OCI-LY3 (cell line): Measurements from ENCODE around the gene TRAF3IP3.

Experiments used
- H2AFZ ChIP-seq: fragments of 200-600, 300-600 bp; shearing (Covaris generic); 2 replicates; pipeline ENCODE4 v1.6.0; 2014; ENCODE audit warnings: antibody characterized with exemption, low read depth, low read length
- H3K27ac ChIP-seq: fragments of 200-600, 300-600 bp; sonication (generic); 2 replicates; pipeline ENCODE4 v1.5.1; 2014; ENCODE audit warnings: mild to moderate bottlenecking, low read length, moderate library complexity, mixed read lengths
- H3K27me3 ChIP-seq: fragments of 200-600, 300-600 bp; sonication (generic); 2 replicates; pipeline ENCODE4 v1.6.1; 2014; ENCODE audit warnings: low read depth, low read length, mixed read lengths
- H3K36me3 ChIP-seq: fragments of 200-600, 300-600 bp; sonication (generic); replicated peaks from 2 replicates; pipeline ENCODE3; 2014; ENCODE audit warnings: low read depth, low read length, mixed read lengths
- H3K4me1 ChIP-seq: fragments of 300-600, 200-600 bp; sonication (generic); 2 replicates; pipeline ENCODE4 v1.6.1; 2014; ENCODE audit warnings: low read length, mixed read lengths
- H3K4me2 ChIP-seq: fragments of 200-600, 300-600 bp; sonication (generic); 2 replicates; pipeline ENCODE4 v1.6.1; 2014; ENCODE audit warnings: low read length, mixed read lengths
- H3K4me3 ChIP-seq: fragments of 300-600, 200-600 bp; sonication (generic); 2 replicates; pipeline ENCODE4 v1.5.1; 2014; ENCODE audit warnings: antibody characterized with exemption, mild to moderate bottlenecking, low read length, moderate library complexity
- H3K79me2 ChIP-seq: fragments of 300-600, 200-600 bp; shearing (Covaris generic); 2 replicates; pipeline ENCODE4 v1.6.1; 2014; ENCODE audit warnings: mild to moderate bottlenecking, low read length, mixed read lengths
- H3K9ac ChIP-seq: fragments of 300-600, 200-600 bp; shearing (Covaris generic); 2 replicates; pipeline ENCODE4 v1.6.0; 2014; ENCODE audit warnings: mild to moderate bottlenecking, low read length, moderate library complexity
- H3K9me3 ChIP-seq: fragments of 200-600, 300-600 bp; shearing (Covaris generic); 2 replicates; pipeline ENCODE4 v1.6.1; 2014; ENCODE audit warnings: low read length, mixed read lengths; ENCODE audit not compliant: insufficient read depth
- H4K20me1 ChIP-seq: fragments of 200-600, 300-600 bp; sonication (generic); 2 replicates; pipeline ENCODE4 v1.6.1; 2016; ENCODE audit warnings: low read length, mixed read lengths; ENCODE audit not compliant: insufficient read depth
- CTCF ChIP-seq: fragments of 200-600, 300-600 bp; sonication (generic); IDR thresholded peaks from 2 replicates; pipeline ENCODE4 v1.5.1; 2014; ENCODE audit warnings: antibody characterized with exemption, low read length, low read depth
- EZH2phosphoT487 ChIP-seq: fragments of 200-600 bp; shearing (Covaris generic); IDR thresholded peaks from 2 replicates; pipeline ENCODE4 v1.6.1; 2018; ENCODE audit warnings: antibody characterized with exemption, mixed run types, low read depth

The TRAF3IP3 gene

GRCh38 chr1:209831615-209832014, 75.8 kb downstream of the TRAF3IP3 start:
- H3K9ac ChIP-seq = no peak overlapping the region
- no peaks in the 10 kb centered on the region for H4K20me1 ChIP-seq
- H3K79me2 ChIP-seq = peaks cover 21% of the 10 kb centered on the region
- no peak overlapping the region for H3K27ac ChIP-seq
- H3K27me3 ChIP-seq = no peaks in the 10 kb centered on the region
- H3K4me1 ChIP-seq = peaks cover 18% of the 10 kb centered on the region
- no peak overlapping the region for H2AFZ ChIP-seq
- no peak overlapping the region for H3K4me2 ChIP-seq
- H3K4me3 ChIP-seq = no peak overlapping the region
- no peaks in the 10 kb centered on the region for H3K9me3 ChIP-seq
- TF ChIP-seq CTCF = no peak
- TF ChIP-seq EZH2phosphoT487 = no peak
- peaks cover 55% of the 10 kb centered on the region for H3K36me3 ChIP-seq
